SH-SY5Y (cell line): ENCODE measurements around the gene KDM4B.

Experiments used
- GATA2 ChIP-seq: IDR thresholded peaks from 2 replicates; pipeline ENCODE4 v1.6.1; 2011; ENCODE audit warnings: mild to moderate bottlenecking, low read depth, low read length
- GATA3 ChIP-seq: IDR thresholded peaks from 2 replicates; pipeline ENCODE4 v1.6.1; 2011; ENCODE audit warnings: low read depth, mild to moderate bottlenecking, low read length, moderate library complexity

DNA sequence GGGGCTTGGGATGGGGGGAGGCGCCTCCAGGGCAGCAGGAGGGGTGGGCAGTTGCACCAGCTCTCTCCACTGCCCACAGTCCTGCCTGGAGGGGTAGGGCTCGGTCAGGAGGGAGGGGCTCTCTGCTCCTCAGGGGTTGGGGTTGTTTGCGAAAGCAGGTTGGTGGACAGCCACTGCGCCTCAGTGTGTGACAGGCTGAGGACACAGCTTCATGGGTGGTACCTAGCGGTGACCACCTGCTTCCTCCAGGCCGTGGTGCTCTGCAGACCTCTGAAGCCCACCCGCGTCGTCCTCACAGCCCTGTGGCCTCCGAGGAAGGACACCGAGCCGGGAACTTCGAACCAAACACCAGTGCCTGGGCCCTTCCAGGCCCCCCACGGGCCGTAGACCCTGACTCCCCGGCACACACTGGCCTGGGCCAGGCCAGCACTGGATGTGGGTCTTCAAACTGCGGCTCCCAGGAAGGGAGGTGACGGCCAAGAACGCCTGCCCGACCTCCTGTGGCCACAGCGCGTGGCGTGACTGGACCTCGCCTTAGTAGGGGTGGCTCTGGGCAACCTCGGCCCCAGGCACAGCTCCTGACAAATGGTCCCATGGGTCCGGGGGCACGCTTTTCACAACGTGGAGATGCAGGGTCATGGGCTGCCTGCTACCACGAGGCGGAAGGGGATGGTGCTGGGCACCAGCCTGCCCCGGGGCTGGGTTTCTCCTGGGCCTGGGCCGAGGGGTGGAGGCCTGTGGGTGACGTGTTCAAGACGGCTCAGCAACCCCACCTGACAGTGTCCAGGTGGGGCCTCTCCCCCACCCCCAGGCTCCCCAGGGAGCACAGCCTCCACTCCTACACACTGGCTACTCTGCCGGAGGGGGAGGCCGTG, 173.2 kb downstream of the KDM4B start:
- TF ChIP-seq GATA3 (no peak), GATA2 (no peak)
